Aorta (tissue), 5 donors: ENCODE data around the gene ABCG1. TPM values are rescaled to one million over a fixed set of nuclear protein-coding genes. Genes with fewer than 3 reads are reported as not detected.

Experiments used
- ATAC-seq: fragments of 200-7000 bp; cut with Tn5 transposase; one replicate; pipeline ENCODE4 v1.9.1; 2022; ENCODE audit warnings: moderate library complexity; ENCODE audit not compliant: low FRiP score
- DNase-seq, 2 donors: peaks; one replicate each; pipeline ENCODE4 v3.0.0-alpha.2; 2020
- H3K27ac ChIP-seq, 2 donors: one replicate each; pipeline ENCODE4 v1.5.1; 2013; ENCODE audit warnings: low read length in 2 of 2, mild to moderate bottlenecking in 2 of 2, moderate library complexity in 2 of 2, control low read depth in 1 of 2, inconsistent platforms in 1 of 2, low read depth in 1 of 2
- H3K27me3 ChIP-seq, 2 donors: one replicate each; pipeline ENCODE4 v1.6.1; 2013; ENCODE audit warnings: control low read depth in 1 of 2, low read length in 1 of 2, mild to moderate bottlenecking in 1 of 2, moderate library complexity in 1 of 2; ENCODE audit not compliant: insufficient read depth in 2 of 2, control insufficient read depth in 1 of 2
- H3K36me3 ChIP-seq, 2 donors: one replicate each; pipeline ENCODE4 v1.6.1; 2013; ENCODE audit warnings: control low read depth in 1 of 2, low read length in 1 of 2, mild to moderate bottlenecking in 1 of 2; ENCODE audit not compliant: insufficient read depth in 2 of 2, control insufficient read depth in 1 of 2
- H3K4me1 ChIP-seq, 2 donors: one replicate each; pipeline ENCODE4 v1.6.1; 2013; ENCODE audit warnings: low read length in 2 of 2, control low read depth in 1 of 2, mild to moderate bottlenecking in 1 of 2, moderate library complexity in 1 of 2; ENCODE audit not compliant: insufficient read depth in 2 of 2, control insufficient read depth in 1 of 2
- H3K4me3 ChIP-seq, 2 donors: one replicate each; pipeline ENCODE4 v1.5.1; 2013; ENCODE audit warnings: low read length in 2 of 2, control low read depth in 1 of 2, mild to moderate bottlenecking in 1 of 2
- H3K9me3 ChIP-seq: one replicate; pipeline ENCODE4 v1.6.1; 2013; ENCODE audit warnings: mild to moderate bottlenecking, low read length; ENCODE audit not compliant: control insufficient read depth
- WGBS, 2 donors: extraction: QIAGEN DNeasy Blood & Tissue Kit; methylation state at CpG; one replicate each; pipeline ENCODE4 v1.1.7; 2013; 5-methylcytosine and 5-hydroxymethylcytosine counted together
- intact Hi-C, 2 donors: fragments of 100-400 bp; cut with DNase I; formaldehyde crosslinking; loops; one replicate each; pipeline versions ENCODE4 v1.14.2 to v1.15.0; 2022
- polyA plus RNA-seq, 2 donors: library from polyadenylated mRNA; stranded (reverse); fragments of 200-250 nt; gene quantifications; one replicate each; pipeline ENCODE4 v1.2.3, GENCODE V29; 2013
- total RNA-seq, 2 donors: library from RNA; stranded (reverse); fragmentation: NEBNext Ultra II Directional; extraction: Animal tissue kit (Norgen Biotek cat#: 25700); gene quantifications; one replicate each; pipeline ENCODE4 v1.2.1, GENCODE V29; 2021
- donor health status: healthy with polysubstance abuse.
- donor health status: Bipolar disorder and iron deficiency.
- donor health status: DM: no; HTN: no; CAD: no.
- donor health status: DM: no; HTN: no; CAD: no.
- donor health status: DM: yes; HTN: yes; CAD: no.

Gene ABCG1
- total and polyA plus RNA-seq, 4 donors: 4.8 to 24.2 (median 13.1) TPM

DNA sequence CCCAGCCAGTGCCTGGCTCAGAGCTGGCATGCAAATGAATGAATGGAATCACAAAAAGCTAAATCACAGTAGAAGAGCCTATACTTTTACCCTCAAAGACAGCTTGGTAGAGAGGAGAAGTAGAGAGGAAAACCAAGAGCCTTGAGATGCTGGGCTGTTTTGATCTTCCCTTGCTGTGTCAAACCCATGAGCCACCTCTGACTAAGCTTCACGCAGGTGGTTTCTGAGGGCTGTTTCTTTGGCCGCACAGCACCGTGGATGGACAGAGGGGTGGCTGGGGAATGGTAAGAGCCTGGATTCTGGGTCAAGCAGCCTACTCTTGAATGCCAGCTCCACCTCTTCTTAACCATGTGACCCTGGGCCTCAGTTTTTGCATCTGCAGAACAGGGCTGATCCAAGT, 18.6 kb downstream of the ABCG1 start:
- no peak overlapping the region for H3K27ac ChIP-seq
- H3K4me3 ChIP-seq: no peak overlapping the region
- ATAC-seq (no peak), DNase-seq (peak in 1 of 2 donors; percentile 21)
- peaks cover 0 to 2% of the 10 kb centered on the region in 2 donors for H3K4me1 ChIP-seq
- intact Hi-C loops: no loop called here
- H3K9me3 ChIP-seq: no peaks in the 10 kb centered on the region
- H3K36me3 ChIP-seq: no peaks in the 10 kb centered on the region
- WGBS, 2 donors: 92 to 93% methylated on average over 3 of the region's 3 CpGs
- H3K27me3 ChIP-seq: no peaks in the 10 kb centered on the region

DNA sequence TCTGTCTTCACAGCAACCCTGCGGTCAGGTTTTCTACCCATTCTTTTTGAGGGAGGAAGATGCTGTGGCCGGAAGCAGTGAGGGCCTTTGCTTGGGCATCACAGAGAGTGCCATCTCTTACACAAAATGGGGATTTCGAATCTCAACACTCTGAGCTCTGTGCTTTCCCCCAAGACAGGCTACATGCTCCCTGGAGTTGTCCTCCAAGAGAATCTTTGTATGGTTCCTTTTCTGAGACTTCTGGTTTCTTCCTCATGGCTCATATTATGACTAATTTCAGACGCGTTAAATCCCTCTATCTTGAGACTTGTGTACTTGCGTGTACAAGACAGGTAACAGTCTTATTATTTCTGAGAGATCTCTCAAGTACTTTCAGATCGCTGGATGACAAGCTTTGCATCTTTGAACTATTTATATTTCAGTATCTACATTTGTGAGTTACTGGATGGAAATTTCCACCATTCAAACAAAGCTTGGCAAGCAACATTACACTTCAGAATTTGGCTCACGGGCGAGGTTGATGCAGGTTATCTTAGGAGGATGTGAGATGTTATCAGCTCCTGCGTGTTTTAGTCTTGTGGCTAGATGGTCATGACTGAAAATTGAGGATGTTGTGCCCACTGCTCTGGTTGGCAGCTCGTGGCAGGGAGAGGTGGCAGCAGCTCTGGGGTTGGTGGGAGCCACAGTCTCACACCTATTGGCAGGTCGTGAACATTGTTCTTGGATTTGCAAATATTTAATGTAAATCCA, 19.4 kb downstream of the ABCG1 start:
- Histone ChIP-seq H3K4me1 (no peaks in the 10 kb centered on the region), H3K27me3 (no peaks in the 10 kb centered on the region), H3K27ac (no peak overlapping the region), H3K36me3 (no peaks in the 10 kb centered on the region), H3K9me3 (no peaks in the 10 kb centered on the region), H3K4me3 (no peak overlapping the region)
- intact Hi-C loops: no loop called here
- ATAC-seq (no peak), DNase-seq (peak in 1 of 2 donors; percentile 25)
- WGBS, 2 donors: 90% methylated on average over 12 of the region's 12 CpGs

DNA sequence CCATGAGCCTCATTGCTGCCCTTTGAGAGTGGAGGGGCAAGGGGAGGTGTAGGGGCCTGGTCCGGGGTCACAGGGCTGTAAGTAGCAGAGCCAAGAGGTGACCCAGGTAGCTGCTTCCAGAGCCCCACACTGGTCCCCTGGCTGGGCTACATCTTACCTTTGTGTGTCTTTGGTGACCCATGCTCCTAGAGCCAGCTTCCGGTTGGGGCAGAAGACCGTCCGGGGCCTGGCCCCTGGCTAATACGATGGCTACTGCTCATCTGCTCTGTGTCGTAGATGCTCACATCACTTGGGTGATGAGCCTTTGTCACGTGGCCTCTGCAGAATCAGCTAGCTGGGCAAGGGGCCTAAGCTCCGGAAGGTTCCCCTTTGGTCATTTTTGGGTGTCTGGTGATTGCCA, 20.6 kb downstream of the ABCG1 start:
- WGBS, 2 donors: 95 to 96% methylated on average over 8 of the region's 8 CpGs
- Histone ChIP-seq H3K9me3 (no peaks in the 10 kb centered on the region), H3K27ac (no peak overlapping the region), H3K36me3 (no peaks in the 10 kb centered on the region), H3K27me3 (no peaks in the 10 kb centered on the region), H3K4me3 (no peak overlapping the region), H3K4me1 (no peaks in the 10 kb centered on the region)
- DNase-seq (peak in 1 of 2 donors; percentile 32), ATAC-seq (no peak)
- intact Hi-C loops: no loop called here

DNA sequence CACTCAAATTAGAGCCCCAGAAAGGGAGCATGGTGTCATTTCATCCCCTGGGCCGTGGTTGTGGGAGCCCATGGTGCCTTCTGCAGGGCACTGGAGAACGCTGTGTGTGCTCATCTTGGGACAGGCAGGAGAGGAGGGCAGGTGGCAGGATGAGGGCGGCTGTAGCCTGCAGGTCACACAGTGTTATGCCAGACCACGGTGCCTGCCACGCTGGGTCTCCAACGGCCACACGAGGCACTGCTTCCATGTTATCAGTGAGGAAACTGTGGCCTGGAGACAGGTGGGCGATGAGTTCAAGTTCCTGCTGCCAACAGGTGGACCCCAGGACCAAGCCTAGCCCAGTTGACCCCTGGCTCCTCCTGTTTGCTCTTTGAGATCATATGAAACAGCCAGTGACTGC, 21.0 kb downstream of the ABCG1 start:
- H3K27ac ChIP-seq: no peak overlapping the region
- intact Hi-C loops: no loop called here
- H3K27me3 ChIP-seq: no peaks in the 10 kb centered on the region
- no peak for ATAC-seq
- H3K36me3 ChIP-seq: no peaks in the 10 kb centered on the region
- H3K9me3 ChIP-seq: no peaks in the 10 kb centered on the region
- H3K4me3 ChIP-seq: no peak overlapping the region
- H3K4me1 ChIP-seq: no peaks in the 10 kb centered on the region
- WGBS, 2 donors: 94 to 95% methylated on average over 8 of the region's 8 CpGs
- peak in 1 of 2 donors; percentile 38 for DNase-seq

DNA sequence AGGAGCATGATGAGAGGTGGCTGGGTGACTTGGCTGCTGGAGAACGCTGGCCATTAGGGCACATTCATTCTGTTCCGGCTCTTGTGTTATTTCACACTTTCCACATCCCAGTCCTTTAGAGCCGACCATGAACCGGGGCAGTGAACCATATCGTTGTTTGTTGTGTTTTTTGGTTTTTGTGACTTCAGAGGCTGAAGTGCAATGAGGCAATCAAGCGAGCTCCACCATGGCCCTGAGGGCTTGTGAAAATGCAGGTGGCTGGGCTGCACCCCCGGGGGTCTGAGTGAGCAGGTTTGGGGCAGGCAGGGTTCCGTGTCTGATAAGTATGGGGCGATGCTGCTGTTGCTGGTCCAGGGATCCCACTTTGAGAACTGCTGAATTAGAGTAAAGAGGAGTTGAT, 23.7 kb downstream of the ABCG1 start:
- no peak overlapping the region for H3K4me3 ChIP-seq
- no peaks in the 10 kb centered on the region for H3K9me3 ChIP-seq
- intact Hi-C loops: no loop called here
- H3K4me1 ChIP-seq: no peaks in the 10 kb centered on the region
- DNase-seq (peak in 1 of 2 donors; percentile 25), ATAC-seq (no peak)
- WGBS, 2 donors: 66 to 79% methylated on average over 9 of the region's 9 CpGs
- no peak overlapping the region for H3K27ac ChIP-seq
- H3K27me3 ChIP-seq: no peaks in the 10 kb centered on the region
- no peaks in the 10 kb centered on the region for H3K36me3 ChIP-seq

DNA sequence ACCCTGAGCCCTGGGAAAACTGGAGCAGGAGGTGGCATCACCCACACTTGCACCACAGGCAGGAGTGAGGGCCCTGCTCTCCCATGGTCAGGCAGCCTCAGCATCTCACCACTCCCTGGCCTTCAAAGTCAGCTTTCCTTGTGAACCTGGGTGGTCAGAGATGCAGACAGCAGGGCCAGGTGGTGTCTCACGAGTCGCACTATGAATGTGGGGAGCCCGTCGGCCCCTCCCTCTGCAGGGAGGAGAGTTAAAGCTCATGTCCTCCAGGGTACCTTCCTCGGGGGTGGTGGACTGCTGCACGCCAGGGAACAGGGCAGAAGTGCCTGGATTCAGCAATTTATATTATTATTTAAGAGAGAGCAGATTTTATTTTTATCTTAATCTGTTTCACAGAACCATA, 24.1 kb downstream of the ABCG1 start:
- H3K27ac ChIP-seq: no peak overlapping the region
- no peaks in the 10 kb centered on the region for H3K27me3 ChIP-seq
- H3K36me3 ChIP-seq: no peaks in the 10 kb centered on the region
- H3K4me3 ChIP-seq: no peak overlapping the region
- no peaks in the 10 kb centered on the region for H3K4me1 ChIP-seq
- no peaks in the 10 kb centered on the region for H3K9me3 ChIP-seq
- intact Hi-C loops: no loop called here
- ATAC-seq: no peak
- DNase-seq: peak in 1 of 2 donors; percentile 24
- 88 to 89% methylated on average over 6 of the region's 6 CpGs for WGBS, 2 donors

DNA sequence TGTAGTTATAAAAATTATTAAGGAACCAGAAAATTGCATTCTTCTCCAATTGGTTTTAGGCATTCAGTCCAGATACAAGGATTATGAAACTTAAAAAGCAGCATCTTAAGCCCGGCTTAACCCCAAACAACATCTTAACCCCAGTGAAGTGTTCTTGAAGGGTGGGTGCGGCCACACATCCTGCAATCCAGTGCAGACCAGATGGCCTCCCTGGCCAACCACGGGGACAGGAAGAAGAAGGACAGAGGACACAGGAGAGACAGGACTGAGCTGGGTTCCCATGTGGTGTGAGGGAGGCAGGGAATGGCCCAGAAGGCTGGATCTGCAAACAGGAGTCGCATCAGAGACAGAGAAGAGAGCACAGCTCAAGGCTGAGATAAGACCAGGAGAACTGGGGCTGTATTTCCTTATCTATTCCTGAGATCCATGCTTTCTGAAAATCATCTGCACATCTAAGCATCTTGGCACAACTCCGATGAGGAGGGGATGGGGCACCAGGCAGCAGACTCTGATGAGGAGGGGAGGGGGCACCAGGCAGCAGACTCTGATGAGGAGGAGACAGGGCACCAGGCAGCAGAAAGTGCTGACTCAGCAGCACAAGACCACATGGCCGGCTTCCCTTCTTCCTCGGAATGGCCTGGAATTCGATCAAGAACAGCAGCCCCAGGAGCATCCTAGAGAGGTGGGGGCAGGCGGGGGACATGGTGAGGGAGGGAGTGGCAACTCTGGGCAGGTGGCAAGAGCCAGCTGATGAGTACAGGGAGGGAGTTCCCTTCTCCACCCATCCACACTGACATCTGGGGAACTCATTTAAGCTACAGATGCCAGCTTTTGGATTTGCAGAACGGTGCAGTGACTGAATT, 26.6 kb downstream of the ABCG1 start:
- intact Hi-C loops: no loop called here
- ATAC-seq (no peak), DNase-seq (peak; percentile 46 to 65)
- WGBS, 2 donors: 35 to 49% methylated on average over 10 of the region's 10 CpGs
- Histone ChIP-seq H3K27me3 (no peaks in the 10 kb centered on the region), H3K27ac (no peak overlapping the region), H3K9me3 (no peaks in the 10 kb centered on the region), H3K4me1 (no peaks in the 10 kb centered on the region), H3K4me3 (no peak overlapping the region), H3K36me3 (no peaks in the 10 kb centered on the region)

DNA sequence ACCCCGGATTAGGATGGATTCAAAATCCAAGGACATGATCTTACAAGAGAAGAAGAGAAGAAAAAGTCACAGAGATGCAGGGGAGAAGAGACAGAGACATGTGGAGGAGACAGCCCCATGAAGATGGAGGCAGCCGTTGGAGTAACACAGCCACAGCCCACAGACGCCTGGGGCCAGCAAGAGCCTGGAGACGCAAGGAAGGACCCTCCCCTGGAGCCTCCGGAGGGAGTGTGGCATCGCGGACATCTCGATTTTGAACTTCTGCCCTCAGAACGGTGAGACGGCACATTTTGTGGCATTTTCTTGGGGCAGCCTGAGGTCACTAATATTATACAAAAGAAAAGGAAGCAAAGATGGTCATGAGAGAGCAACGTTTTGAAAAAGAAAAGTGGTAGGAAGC, 28.8 kb downstream of the ABCG1 start:
- WGBS, 2 donors: 84 to 88% methylated on average over 11 of the region's 11 CpGs
- Histone ChIP-seq H3K27ac (no peak overlapping the region), H3K4me3 (no peak overlapping the region), H3K36me3 (no peaks in the 10 kb centered on the region), H3K9me3 (no peaks in the 10 kb centered on the region), H3K4me1 (no peaks in the 10 kb centered on the region), H3K27me3 (no peaks in the 10 kb centered on the region)
- DNase-seq (peak; percentile 24 to 67), ATAC-seq (no peak)
- intact Hi-C loops: no loop called here

DNA sequence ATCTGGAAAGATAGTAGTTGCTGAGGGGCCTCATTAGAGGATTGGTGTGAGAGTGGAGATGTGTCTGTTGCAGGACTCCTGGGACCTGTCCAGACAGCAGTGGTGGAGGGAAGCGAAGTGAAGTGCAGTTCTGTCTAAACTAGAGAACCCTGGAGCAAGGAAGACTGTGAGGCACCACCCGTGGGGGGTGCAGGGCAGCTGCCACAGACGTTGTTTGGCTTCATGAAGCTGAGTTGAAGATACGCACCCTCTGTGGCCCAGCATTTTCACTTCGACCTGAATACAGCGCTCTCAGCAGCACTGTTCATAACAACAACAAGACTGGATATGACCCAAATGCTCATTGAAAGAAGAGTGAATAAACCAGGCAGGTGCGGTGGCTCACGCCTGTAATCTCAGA, 29.3 kb downstream of the ABCG1 start:
- WGBS, 2 donors: 87 to 88% methylated on average over 8 of the region's 8 CpGs
- Histone ChIP-seq H3K36me3 (no peaks in the 10 kb centered on the region), H3K4me1 (no peaks in the 10 kb centered on the region), H3K9me3 (no peaks in the 10 kb centered on the region), H3K27ac (no peak overlapping the region), H3K27me3 (no peaks in the 10 kb centered on the region), H3K4me3 (no peak overlapping the region)
- intact Hi-C loops: no loop called here
- ATAC-seq: no peak
- peak; percentile 13 to 16 for DNase-seq
